Measurements from ENCODE around the gene ZNF547. TPM values are rescaled to one million over a fixed set of nuclear protein-coding genes. Genes with fewer than 3 reads are reported as not detected.

Gene ZNF547
- polyA plus RNA-seq, 3 donors, result 0.30 to 0.32 TPM; not detected in 1

DNA sequence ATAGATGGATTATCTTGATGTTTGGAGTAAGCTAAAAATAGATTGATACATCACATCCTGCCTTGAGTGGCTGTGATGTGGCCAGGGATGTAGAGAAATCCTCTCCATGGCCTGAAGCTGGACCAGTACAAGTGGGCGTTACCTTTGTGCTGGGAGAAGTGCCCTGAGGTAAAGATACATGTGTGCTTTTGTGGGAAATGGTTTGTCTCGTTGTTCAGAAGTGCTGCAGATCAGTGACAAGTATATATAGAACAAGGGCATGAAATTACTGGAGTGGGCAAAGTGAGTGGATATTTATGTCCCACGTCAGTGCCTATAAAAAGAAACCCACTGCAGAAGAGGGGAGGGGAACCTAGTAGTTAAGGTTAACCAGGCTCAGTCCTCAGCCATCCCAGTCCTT, 24.5 kb upstream of the ZNF547 start:
- peaks cover 5 to 39% (median 21%) of the 10 kb centered on the region in 7 donors for H3K9me3 Mint-ChIP-seq
- H3K4me1 Mint-ChIP-seq, result no peaks in the 10 kb centered on the region
- peaks cover 0 to 5% of the 10 kb centered on the region in 2 donors for H3K36me3 Mint-ChIP-seq

DNA sequence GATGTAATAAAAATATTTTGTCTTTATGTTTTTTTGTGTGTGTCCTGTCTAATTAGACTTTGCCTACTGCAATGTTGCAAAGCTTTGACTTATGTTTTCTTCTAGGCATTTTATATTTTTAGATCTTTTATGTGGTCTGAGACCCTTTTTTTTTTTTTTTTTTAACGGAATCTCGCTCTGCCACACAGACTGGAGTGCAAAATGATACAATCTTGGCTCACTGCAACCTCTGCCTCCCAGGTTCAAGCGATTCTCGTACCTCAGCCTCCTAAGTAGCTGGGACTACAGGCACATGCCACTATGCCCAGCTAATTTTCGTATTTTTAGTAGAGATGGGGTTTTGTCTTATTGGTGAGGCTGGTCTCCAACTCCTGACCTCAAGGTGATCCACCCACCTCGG, 20.8 kb upstream of the ZNF547 start:
- Histone ChIP-seq H3K27me3 (ENCODE audit: control insufficient read depth in 2 of 2, insufficient read depth in 2 of 2, low read length in 2 of 2) (peaks cover 4 to 10% of the 10 kb centered on the region in 2 donors), H4K20me1 (ENCODE audit: insufficient read depth, low read length) (no peaks in the 10 kb centered on the region), H2AFZ (ENCODE audit: insufficient read depth, low read depth, low read length, poor library complexity, severe bottlenecking) (no peak overlapping the region), H3K4me3 (replicated peaks in 1 of 3; ENCODE audit: low read depth in 2 of 3, low read length in 3 of 3) (no peak overlapping the region), H3K9me3 (replicated peaks in 1 of 2; ENCODE audit: control insufficient read depth in 1 of 2, insufficient read depth in 1 of 2, low read length in 2 of 2) (peaks cover 0 to 3% of the 10 kb centered on the region in 2 donors), H3K9ac (ENCODE audit: insufficient read depth, low read length, poor library complexity, severe bottlenecking) (no peak overlapping the region), H3K27ac (ENCODE audit: low read depth in 1 of 2, low read length in 2 of 2) (no peak overlapping the region), H3K79me2 (ENCODE audit: insufficient read depth, low read length) (no peaks in the 10 kb centered on the region), H3K4me1 (ENCODE audit: control insufficient read depth in 1 of 2, insufficient read depth in 2 of 2, low read length in 2 of 2) (no peaks in the 10 kb centered on the region), H3K4me2 (replicated peaks; ENCODE audit: extremely low read depth, low read length, poor library complexity, severe bottlenecking) (no peak overlapping the region), H3K36me3 (replicated peaks in 1 of 2; ENCODE audit: control insufficient read depth in 1 of 2, insufficient read depth in 2 of 2, low read length in 2 of 2) (no peaks in the 10 kb centered on the region)
- 100% methylated on average over 3 of the region's 6 CpGs for WGBS (ENCODE audit: insufficient coverage)
- TF ChIP-seq, protein P1, sequence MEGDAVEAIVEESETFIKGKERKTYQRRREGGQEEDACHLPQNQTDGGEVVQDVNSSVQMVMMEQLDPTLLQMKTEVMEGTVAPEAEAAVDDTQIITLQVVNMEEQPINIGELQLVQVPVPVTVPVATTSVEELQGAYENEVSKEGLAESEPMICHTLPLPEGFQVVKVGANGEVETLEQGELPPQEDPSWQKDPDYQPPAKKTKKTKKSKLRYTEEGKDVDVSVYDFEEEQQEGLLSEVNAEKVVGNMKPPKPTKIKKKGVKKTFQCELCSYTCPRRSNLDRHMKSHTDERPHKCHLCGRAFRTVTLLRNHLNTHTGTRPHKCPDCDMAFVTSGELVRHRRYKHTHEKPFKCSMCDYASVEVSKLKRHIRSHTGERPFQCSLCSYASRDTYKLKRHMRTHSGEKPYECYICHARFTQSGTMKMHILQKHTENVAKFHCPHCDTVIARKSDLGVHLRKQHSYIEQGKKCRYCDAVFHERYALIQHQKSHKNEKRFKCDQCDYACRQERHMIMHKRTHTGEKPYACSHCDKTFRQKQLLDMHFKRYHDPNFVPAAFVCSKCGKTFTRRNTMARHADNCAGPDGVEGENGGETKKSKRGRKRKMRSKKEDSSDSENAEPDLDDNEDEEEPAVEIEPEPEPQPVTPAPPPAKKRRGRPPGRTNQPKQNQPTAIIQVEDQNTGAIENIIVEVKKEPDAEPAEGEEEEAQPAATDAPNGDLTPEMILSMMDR (IDR thresholded peaks at IDR 0.05), result no peak
- H3K4me3 Mint-ChIP-seq, result no peak overlapping the region
- H3K27ac Mint-ChIP-seq, result no peak overlapping the region
- peaks cover 0 to 18% (median 4%) of the 10 kb centered on the region in 3 donors for H3K27me3 Mint-ChIP-seq (ENCODE audit: low read depth in 3 of 3)
- intact Hi-C loops (cut with micrococcal nuclease), result no loop called here
- peaks cover 1 to 37% (median 12%) of the 10 kb centered on the region in 7 donors for H3K9me3 Mint-ChIP-seq
- no peak for DNase-seq
- no peaks in the 10 kb centered on the region for H3K36me3 Mint-ChIP-seq
- no peaks in the 10 kb centered on the region for H3K4me1 Mint-ChIP-seq

More for the DNA sequence above, 24.5 kb upstream of the ZNF547 start:
- Histone ChIP-seq H3K4me2 (replicated peaks; ENCODE audit: extremely low read depth, low read length, poor library complexity, severe bottlenecking) (no peak overlapping the region), H3K27me3 (ENCODE audit: control insufficient read depth in 2 of 2, insufficient read depth in 2 of 2, low read length in 2 of 2) (peaks cover 3 to 6% of the 10 kb centered on the region in 2 donors), H3K36me3 (replicated peaks in 1 of 2; ENCODE audit: control insufficient read depth in 1 of 2, insufficient read depth in 2 of 2, low read length in 2 of 2) (no peaks in the 10 kb centered on the region), H3K9me3 (replicated peaks in 1 of 2; ENCODE audit: control insufficient read depth in 1 of 2, insufficient read depth in 1 of 2, low read length in 2 of 2) (no peaks in the 10 kb centered on the region), H2AFZ (ENCODE audit: insufficient read depth, low read depth, low read length, poor library complexity, severe bottlenecking) (no peak overlapping the region), H3K79me2 (ENCODE audit: insufficient read depth, low read length) (no peaks in the 10 kb centered on the region), H3K4me1 (ENCODE audit: control insufficient read depth in 1 of 2, insufficient read depth in 2 of 2, low read length in 2 of 2) (no peaks in the 10 kb centered on the region), H3K4me3 (replicated peaks in 1 of 3; ENCODE audit: low read depth in 2 of 3, low read length in 3 of 3) (no peak overlapping the region), H4K20me1 (ENCODE audit: insufficient read depth, low read length) (no peaks in the 10 kb centered on the region), H3K9ac (ENCODE audit: insufficient read depth, low read length, poor library complexity, severe bottlenecking) (no peak overlapping the region), H3K27ac (ENCODE audit: low read depth in 1 of 2, low read length in 2 of 2) (no peak overlapping the region)
- WGBS (ENCODE audit: insufficient coverage), result 90% methylated on average over 2 of the region's 3 CpGs
- Mint-ChIP-seq H3K27ac (no peak overlapping the region), H3K4me3 (no peak overlapping the region), H3K27me3 (ENCODE audit: low read depth in 3 of 3) (peaks cover 0 to 3% (median 2%) of the 10 kb centered on the region in 3 donors)
- TF ChIP-seq, protein P1 (IDR thresholded peaks at IDR 0.05), result no peak
- no peak for DNase-seq
- intact Hi-C loops (cut with micrococcal nuclease), result no loop called here
